SKM-1 treated with dmso at 0.1 percent for 144 hours (cell line): ENCODE results near the gene RBM33.

Source experiments
- DNase-seq: peaks from one replicate; lab custom pipeline; 2025; ENCODE audit not compliant: unreplicated experiment; lab: John Stamatoyannopoulos, UW

Gene RBM33

DNA sequence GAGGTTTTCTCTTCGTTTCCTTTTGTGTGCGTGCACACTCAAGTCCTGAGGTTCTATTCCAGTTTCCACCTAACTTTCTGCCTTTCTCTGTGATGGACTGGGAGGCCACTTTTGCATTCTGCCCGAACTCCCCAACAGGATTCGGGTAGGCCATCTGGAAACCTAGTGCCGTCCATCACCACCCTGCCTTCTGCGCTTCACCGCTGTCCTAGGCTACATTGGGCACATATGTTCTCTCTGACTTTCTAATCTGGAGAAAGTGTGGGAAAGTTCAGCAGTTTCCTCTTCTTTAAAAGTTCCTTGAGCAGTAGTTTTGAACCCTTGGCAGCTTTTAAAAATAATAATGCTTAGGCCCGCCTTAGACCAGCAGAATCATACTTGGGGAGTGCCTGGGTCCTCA lies 121.0 kb downstream of the RBM33 start:
- DNase-seq, result no peak

DNA sequence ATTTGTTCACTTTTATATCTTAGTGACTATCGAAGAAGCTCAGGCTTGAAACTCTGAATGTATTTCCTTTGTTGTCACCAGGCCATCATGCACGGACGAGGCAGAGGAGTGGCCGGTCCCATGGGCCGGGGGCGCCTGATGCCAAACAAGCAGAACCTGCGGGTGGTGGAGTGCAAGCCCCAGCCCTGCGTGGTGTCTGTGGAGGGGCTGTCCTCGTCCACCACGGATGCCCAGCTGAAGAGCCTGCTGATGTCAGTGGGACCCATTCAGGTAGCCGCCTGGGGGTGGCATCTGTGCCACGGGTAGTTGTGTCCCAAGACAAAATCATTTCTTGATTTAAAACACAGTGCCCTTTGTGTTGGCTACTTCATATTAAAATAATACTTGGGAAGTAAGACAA lies 121.9 kb downstream of the RBM33 start:
- DNase-seq, result no peak

DNA sequence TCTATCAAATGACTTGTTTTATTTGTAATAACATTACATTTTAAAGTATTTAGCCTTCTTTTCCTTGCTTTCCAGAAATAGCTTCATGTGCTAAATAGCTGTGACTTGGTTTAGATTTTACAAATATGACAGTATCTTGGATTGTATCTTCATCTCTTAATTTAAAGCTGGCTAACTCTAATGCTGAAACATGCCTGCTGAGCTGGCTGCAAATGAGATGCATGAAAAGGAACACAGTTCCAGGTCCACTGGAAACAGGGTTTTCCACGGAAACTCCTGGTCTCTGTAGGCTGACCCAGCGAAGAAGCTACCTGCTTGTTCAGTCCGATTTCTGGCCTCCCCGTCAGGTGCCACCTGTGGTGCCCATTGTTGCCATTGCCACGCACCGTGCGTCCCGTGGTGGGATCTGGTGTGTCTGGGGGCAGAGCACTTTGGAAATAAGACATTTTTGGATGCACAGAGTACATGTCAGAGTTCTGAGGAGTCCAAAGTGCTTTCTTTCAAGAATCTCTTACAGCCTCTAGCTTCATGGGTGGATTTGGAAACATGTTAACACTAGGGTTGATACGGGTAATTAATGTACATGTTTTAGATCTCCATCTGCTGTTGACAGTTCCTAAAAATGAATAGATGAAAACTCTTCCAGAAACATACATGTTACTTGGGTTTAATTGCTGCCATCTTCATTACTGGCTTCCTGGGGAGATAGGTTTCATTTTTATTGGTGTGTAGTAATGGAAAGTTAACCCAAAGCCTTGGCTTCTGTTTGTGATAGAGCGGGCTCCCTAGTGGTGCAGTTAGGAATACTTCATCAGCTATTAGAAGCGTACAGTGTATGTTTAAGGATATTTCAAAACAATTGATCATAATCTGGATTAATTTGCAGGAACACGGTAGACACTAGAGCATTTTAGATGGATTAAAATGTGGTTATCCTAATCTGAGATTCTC lies 122.8 kb downstream of the RBM33 start:
- no peak for DNase-seq

DNA sequence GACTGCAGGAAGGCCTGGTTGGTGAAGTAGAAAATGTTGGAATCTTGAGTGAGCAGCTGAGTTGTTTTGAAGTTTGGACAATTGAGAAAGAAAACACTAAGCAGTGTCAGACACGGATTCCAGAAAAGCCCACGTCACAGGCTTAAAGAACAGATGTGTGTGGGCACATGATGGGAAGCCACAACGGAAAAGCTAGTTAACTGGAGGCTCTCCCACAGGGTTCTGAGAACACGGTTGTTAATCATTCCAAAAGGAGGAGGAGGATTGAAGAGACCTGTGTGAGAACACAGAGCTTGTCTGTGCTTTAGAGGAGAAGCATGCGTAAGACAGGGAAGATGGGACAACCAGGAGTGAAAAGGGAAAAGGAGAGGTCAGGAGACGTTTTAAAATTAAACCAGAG lies 125.2 kb downstream of the RBM33 start:
- DNase-seq, result no peak

DNA sequence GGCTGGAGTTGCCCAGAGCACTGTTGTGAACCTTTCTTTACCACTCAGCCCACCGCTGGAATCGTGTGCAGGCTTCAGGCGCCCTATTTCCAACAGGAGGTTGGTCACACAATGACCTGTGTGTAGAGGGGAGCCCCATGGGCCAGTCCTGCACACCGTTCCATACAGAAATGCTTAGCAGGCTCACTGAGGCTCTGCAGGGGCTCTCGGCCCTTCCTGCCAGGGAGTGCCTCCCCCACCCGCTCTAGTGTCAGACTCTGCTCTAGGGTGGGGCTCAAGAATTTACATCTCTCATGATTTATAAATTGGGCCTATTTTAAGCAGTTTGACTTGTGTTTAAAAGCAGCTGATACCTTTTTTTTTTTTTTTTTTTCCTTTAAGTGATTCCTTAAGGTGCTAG lies 125.8 kb downstream of the RBM33 start:
- no peak for DNase-seq

DNA sequence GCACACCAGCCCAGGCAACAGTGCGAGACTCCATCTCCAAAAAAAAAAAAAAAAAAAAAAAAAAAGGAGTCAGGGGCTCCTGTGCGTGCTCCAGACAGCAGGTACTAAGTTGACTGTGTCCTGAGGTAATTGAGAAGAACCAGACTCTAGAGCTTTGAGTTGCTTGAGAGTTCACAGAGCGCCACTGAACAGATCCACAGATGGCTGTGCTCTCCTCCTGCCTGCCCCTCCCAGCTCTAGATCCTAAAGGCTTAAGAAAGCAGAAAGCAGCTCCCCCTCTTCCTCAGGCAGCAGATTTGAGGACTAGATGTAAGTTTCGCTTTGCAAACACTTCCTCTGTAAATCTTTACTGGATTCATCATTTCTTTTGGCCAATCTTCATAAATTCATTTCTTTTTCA lies 129.1 kb downstream of the RBM33 start:
- DNase-seq, result no peak

DNA sequence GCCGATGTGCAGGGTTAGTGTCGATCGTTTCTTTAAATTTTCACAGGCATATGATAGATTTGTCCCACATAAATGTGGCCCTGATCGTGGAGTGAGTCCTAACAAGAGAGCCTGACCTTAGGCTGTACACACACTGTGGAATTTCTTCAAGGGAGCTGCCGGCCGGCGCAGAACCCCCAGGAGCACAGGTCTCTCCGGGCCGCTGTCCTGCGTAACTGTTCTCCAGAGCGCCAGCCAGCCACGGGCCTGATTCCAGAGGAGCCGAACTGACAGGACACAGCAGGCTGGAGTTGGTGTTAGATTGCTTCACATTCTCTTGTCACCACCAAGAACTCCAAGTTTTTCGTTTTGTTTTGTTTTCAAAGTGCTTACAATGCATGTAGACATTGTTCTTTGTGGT lies 130.5 kb downstream of the RBM33 start:
- DNase-seq, result no peak

DNA sequence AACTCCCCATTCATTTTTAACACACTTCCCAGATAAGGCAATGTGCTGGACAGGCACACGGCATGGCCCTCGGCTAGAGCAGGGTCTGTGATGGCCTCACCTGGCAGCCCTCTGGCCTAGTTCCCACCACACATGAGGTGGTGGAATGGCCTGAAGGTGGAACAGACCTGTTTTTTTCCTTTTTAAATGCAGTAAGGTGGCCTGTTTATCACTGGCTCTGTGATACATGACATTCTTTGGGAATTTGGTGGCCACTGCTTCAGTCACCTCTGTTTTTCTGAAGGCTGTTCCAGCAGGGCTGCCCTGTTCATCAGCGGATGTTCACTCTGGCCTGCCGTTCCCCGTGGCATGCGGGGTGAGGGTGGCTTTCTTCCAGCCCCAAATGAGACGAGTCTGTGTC lies 131.2 kb downstream of the RBM33 start:
- DNase-seq, result no peak

DNA sequence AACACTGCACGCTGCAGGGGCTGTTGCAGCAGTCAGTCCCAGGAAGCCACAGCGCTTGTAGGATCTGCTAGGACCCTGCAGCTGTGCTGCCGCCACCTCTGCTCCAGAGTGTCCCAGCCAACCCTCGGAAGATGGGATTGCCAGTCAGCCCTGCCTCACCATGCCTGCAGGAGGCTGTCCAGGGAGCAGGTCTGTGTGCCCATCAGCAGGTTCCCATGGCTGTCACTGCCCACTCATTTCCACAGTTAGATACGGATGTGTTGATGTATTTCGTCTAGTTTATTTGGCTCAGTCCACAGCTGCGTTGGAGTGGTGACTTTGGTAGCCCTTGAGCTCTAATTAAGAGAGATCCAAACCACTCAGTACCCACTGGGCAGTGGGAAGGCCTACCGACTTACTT lies 132.1 kb downstream of the RBM33 start:
- DNase-seq, result no peak

DNA sequence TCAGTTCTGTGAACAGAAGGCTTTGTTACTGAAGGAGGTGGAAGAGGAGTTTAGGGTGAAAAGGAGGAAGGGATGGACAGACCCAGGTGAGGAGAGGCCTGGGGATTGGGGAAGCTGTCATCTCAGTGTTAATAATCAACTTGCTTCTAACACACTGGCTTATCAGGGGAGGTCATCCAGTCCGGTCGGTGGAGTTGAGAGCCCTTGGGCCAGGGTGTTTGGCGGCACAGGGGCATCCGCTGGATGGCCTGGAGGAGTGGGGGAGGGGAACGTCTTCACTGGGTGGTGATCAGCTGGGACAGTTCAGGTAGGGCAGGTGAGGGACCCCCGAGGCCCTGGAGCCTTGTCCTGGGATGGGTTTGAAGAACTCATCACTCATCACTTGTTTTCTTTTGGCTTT lies 133.9 kb downstream of the RBM33 start:
- DNase-seq, result no peak

DNA sequence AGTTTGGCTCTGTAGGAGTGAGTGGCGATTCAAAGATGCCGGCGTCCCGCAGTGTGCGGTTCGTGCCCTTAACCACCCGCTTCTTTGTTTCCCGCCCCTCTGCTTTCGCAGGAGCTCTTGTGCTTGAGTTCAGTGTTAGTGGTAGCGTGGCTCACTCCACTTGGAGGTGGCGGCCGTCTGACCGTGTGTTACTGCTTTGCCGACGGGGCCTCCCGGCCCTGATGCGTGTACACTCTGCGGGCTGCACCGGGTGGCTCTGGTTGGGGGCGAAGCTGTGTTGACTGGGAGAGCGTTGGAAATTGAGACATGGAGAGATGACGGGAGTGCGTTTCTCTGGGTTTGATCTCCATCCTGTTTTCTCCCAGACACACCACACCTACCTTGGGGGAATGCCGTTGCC lies 136.4 kb downstream of the RBM33 start:
- DNase-seq, result no peak

DNA sequence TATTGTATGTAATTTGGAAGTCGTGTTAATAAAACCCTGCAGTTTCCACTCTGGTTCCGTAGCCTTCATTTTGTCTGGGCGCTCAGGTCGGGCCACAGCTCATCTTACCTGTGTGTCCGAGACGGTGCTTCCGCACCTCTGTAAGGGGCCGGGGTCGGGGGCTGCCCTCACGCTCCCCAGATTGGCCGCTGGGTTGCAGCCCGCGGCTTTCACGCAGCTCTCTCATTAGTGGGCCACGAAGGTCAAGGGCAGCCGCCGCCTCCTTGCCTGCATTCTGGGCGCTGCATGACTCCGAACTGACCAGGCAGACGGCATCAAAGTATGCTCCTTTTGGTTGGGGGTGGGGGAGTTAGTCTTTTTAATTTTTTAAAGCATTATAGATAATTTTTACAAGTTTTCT lies 137.0 kb downstream of the RBM33 start:
- no peak for DNase-seq

DNA sequence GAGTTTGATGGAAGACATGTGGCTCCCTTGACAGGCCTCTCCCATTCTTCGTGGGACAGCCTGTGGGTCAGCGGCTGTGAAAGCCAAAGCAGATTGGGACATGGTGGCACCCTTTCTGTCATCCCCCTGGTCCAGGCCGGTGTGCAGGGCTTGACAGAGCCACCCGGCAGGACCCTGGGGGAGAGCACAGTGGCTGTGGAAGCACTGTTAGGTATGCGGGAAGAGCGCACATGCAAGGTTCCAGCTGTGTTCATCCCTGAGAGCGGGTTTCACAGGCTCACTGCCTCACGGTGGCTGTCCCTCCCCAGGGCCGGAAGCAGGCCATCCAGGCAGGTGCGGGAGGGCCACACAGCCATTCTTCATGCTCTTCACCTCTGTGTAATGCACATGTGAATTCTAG lies 138.0 kb downstream of the RBM33 start:
- no peak for DNase-seq

DNA sequence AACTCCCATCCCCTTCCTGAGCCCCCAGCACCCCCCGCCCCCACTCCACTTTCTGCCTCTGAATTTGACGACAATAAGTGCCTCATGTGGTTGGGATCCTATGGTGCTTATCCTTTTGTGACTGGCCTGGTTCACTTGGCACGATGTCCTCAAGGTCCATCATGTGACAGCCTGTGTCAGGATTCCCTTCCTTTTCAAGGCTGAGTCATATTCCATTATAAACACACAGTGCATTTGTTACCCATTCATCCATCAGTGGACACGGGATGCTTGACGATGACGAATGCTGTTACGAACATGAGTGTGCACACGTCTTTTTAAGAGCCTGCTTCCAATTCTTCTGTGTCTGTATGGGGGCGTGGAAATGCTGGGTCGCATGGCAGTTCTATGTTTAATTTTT lies 141.1 kb downstream of the RBM33 start:
- DNase-seq, result no peak

DNA sequence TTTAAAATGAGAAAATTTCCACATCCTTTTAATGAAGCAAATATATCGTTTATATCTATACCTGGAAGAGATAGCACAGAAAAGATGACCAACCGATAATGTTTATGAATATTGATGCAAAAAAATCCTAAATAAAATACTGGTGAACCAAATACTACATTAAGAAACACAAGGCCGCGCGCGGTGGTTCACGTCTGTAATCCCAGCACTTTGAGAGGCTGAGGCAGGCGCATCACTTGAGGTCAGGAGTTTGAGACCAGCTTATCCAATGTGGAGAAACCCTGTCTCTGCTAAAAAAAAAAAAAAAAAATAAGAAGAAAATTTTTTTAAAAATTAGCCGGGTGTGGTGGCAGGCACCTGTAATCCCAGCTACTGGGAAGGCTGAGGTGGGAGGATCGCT lies 142.0 kb downstream of the RBM33 start:
- DNase-seq, result no peak

DNA sequence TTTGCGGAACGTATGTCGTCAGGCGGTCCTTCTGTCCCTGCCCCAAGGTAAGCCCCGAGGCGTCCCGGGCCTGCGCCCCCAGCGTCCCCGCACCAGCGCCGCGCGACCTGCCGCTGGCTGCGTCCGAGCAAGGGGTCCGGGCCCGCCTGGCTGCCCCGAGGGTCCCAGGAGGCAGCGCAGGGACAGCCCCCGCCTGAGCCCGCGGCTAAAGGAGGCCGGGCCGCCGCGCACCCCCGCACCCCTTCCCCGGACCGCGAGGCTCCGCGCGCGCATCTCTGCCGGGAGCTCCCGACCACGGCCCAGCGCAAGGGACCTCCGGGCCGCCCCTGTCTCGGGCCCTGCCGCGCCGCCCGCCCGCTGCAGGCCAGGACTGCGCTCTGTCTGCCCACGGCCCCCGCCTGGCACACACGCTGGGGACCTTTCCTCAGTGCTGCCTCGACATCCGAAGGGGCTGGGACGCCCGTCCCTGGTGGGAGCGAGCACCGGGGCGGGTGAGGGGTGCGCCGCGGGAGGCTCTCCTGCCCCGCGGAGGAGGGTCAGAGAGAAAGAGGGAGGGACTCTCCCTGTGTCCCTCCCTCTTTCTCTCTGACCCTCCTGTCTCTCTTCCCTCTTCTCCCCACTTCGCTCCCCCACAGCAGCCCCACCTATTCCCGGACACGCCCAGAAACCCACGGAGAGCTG lies 142.8 kb downstream of the RBM33 start:
- DNase-seq, result no peak

DNA sequence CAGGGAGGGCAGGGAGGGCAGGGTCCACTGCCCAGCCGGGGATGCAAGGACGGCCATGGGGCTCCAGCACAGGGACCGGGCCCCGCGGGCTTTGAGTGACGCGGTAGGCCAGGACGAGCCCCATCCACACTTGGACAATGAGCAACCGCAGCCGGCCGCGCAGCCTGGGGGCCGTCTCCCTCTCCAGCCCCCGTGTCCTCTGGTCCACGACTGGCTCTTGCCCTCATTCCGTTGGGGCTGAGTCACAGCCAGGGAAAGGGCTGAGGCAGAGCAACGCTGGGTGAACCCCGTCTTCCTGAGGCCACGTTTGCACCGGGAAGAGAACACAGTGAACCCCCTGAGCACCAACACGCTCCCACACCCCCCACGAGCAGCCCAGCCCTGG lies 144.1 kb downstream of the RBM33 start:
- no peak for DNase-seq

DNA sequence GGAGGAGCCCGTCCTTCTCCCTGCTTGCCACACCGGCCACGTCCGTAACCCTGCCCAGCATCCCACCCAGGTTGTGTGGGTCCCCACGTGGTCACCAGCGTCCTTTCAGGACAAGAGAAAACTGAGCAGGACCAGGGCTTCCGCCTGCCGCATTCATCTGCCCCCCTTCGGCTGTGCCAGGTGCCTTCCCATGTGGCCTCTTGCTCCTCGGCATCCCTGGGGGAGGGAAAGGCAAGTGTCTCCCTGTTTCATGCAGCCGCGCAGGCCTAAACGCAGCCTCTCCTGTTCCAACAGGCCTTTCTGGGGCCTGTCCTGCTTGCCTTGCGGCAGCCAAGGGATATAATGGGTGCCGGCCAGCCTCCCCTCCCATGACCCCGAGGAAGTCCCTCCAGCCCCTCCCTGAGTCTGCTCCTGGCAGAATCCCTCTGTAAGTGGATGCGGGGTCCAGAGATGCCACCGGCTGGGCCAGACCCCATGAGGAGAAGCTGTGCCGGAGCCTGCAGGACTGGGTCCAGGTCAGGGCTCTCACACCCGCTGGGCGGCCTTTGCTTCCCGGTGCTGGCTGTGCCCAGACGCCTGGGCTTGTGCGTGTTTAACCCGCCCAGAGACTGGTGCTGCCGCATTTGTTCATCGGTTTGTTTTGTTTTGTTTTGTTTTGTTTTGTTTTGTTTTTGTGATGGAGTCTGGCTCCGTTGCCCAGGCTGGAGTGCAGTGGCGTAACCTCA lies 144.7 kb downstream of the RBM33 start:
- no peak for DNase-seq

DNA sequence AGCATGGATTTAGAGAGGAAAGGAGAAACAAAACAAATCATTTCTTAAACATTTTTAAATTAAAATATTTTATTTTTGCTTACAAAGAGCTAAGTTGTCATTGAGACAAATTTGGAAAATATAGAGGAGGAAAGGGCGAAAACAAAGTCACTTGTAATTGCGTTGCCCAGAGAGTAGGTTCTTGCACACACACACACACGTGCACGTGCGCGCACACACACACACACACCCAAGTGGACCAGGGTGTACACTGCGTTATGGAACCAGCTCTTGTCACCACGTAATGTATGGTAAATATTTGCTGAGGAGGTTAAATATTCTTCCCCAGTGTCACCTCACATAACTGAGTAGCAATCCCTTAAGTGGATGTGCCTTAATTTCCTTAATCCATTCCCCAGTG lies 146.2 kb downstream of the RBM33 start:
- DNase-seq, result no peak

DNA sequence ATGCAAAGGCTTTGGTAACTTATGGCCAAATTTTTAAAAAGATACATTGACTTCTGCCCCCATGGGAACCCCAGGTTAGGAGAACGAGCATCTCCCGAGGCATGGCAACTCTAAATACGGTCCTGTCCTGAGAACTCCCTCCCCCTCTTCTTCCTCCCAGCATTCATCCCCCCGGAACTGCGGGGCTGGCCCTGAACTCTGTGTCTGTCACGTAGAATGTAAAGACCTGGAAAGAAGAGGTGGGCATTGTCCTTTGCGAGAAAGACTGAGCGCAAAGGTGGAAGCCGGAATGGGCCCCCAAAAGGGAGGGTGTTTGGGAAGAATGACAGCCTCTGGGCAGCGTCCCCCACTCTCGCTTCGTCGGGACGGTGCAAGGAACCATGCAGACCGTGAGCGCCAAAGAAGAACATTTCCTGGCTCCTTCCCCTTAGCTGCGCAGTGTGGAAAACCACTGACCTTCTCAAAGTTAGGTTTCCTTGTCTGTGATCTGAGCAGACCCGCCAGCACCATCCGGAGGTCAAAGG lies 146.8 kb downstream of the RBM33 start:
- DNase-seq, result no peak

DNA sequence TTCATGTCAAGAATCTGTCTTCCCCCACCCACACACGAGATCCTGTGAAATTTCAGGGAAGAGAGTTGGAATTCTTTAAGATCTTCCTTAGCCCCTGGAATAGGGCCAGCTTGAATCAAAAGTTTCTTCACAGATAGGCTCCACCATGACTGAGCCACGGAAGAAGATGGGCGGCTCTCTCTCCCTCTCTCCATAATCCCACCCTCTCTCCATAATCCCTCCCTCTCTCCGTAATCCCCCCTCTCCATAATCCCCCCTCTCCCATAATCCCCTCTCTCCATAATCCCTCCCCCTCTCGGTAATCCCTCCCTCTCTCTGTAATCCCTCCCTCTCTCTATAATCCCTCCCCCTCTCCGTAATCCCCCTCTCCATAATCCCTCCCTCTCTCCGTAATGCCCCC lies 147.4 kb downstream of the RBM33 start:
- DNase-seq, result no peak
